ENCODE data around the gene MCUR1. TPM values are rescaled to one million over a fixed set of nuclear protein-coding genes. Genes with fewer than 3 reads are reported as not detected.

The MCUR1 gene
- total and polyA plus RNA-seq, 9 of the 15 experiments (the other 6 are each of a cell fraction or from before 2014, with no cell fraction given) = 5.1 to 60.2 (median 41.4) TPM

- TF ChIP-seq IRF9 (tag; IDR thresholded peaks at IDR 0.05) (no peak), TSC22D4 (tag; IDR thresholded peaks at IDR 0.05) (no peak), ID3 (CRISPR knock-in tag; IDR thresholded peaks at IDR 0.05) (no peak), ID3 (tag; IDR thresholded peaks at IDR 0.05) (0 out of 2 replicates have a peak, but pooled peaks have one; percentile 32), CBFA2T3 (IDR thresholded peaks at IDR 0.05) (peak; percentile 42; the same call in 1 of the 2 replicates)
Measured at GRCh38 chr6:13838616-13839015, 24.3 kb upstream of the MCUR1 start (continued).

GRCh38 chr6:13836170-13836569, 21.8 kb upstream of the MCUR1 start:
- H3K27ac ChIP-seq (ENCODE audit: extremely low read depth, low read depth, low read length) = no peak overlapping the region
- ATAC-seq (peak; percentile 84), DNase-seq (ENCODE audit: extremely low read depth in 1 of 4, low spot score in 3 of 4) (no peak), FAIRE-seq (no peak)
- H3K79me2 ChIP-seq (ENCODE audit: control insufficient read depth, insufficient read depth, low read length) = no peaks in the 10 kb centered on the region
- BruUV-seq (replicated peaks) = no TSS peak
- H3K36me3 ChIP-seq (ENCODE audit: control insufficient read depth, insufficient read depth, low read length) = no peaks in the 10 kb centered on the region
- H3K9me3 ChIP-seq (replicated peaks; ENCODE audit: control insufficient read depth, insufficient read depth, low read depth, low read length) = no peaks in the 10 kb centered on the region
- no peaks in the 10 kb centered on the region for H3K9me1 ChIP-seq (ENCODE audit: control insufficient read depth, insufficient read depth, low read length)
- no peaks in the 10 kb centered on the region for H3K27me3 ChIP-seq (ENCODE audit: control insufficient read depth in 2 of 2, insufficient read depth in 2 of 2, low read length in 2 of 2)
- in situ Hi-C loops (cut with MboI) = no loop called here
- no peak overlapping the region for H3K9ac ChIP-seq (ENCODE audit: insufficient read depth in 1 of 2, low read depth in 2 of 2, low read length in 2 of 2)
- H3K4me2 ChIP-seq (ENCODE audit: insufficient read depth, low read length) = no peak overlapping the region
- POLR2A ChIA-PET = interaction anchor here (1.4 kb wide), 1 partner anchor 26 kb away, joined by 4 read pairs; no protein-coding TSS in a partner anchor
- H3K4me1 ChIP-seq (replicated peaks in 1 of 2; ENCODE audit: control insufficient read depth in 2 of 2, insufficient read depth in 2 of 2, low read length in 2 of 2) = peaks cover 4 to 6% of the 10 kb centered on the region in 2 experiments; a peak in 4 of 5 replicates
- WGBS (ENCODE audit: insufficient coverage, low coverage, missing lambda C conversion rate) = 59% methylated on average over 5 of the region's 5 CpGs
- H4K20me1 ChIP-seq (replicated peaks; ENCODE audit: control insufficient read depth, insufficient read depth, low read length) = no peaks in the 10 kb centered on the region
- CTCF ChIA-PET (ENCODE audit: low intra/inter-chr PET ratio) = no interaction called here
- H3K4me3 ChIP-seq = no peak overlapping the region
- intact Hi-C loops (cut with micrococcal nuclease) = no loop called here
- 0 out of 2 replicates have a peak overlapping the region, but pooled peaks have one; percentile 5 for H2AFZ ChIP-seq (ENCODE audit: low read depth, low read length)
- TF ChIP-seq CTCF (IDR thresholded peaks at IDR 0.05 in 2 of 3, conservative IDR thresholded peaks at IDR 0.05 in 1 of 3; ENCODE audit: insufficient read depth in 2 of 3, low read depth in 1 of 3, low read length in 3 of 3) (0 out of 6 replicates have a peak, but pooled peaks of 1 of the 3 experiments have one; percentile 19), ZBTB11 (CRISPR knock-in tag; IDR thresholded peaks at IDR 0.05) (no peak), USF1 (CRISPR knock-in tag; IDR thresholded peaks at IDR 0.05) (0 out of 2 replicates have a peak, but pooled peaks have one; percentile 10), CTCFL (IDR thresholded peaks at IDR 0.05; ENCODE audit: borderline replicate concordance, insufficient read depth, low read depth, low read length, poor library complexity, severe bottlenecking) (peak; percentile 28)

Data from K562 (cell line).